Endothelial cell of umbilical vein (primary cell): ENCODE data around the gene STRIP2. TPM values are rescaled to one million over a fixed set of nuclear protein-coding genes. Genes with fewer than 3 reads are reported as not detected.
"Not testable (repeated sequence)": the region's sequence is repeated elsewhere in the genome, so short reads cannot be mapped to it uniquely, and the experiment has no call there.

ENCODE experiments used
- BruUV-seq: library from RNA; stranded (reverse); fragments of 400-500 nt; replicated peaks from 2 replicates; lab custom pipeline; 2021; lab: Mats Ljungman, UMichigan
- CTCF ChIA-PET: fragments of 300-600, 350-600 bp; sonication (Branson Sonifier 250); formaldehyde crosslinking; loops from one replicate; lab custom pipeline; 2021; ENCODE audit warnings: antibody characterized with exemption, inconsistent platforms; lab: Charles Lee
- POLR2A ChIA-PET: fragments of 300-600, 350-600 bp; sonication (Branson Sonifier 250); formaldehyde crosslinking; loops from one replicate; lab custom pipeline; 2021; ENCODE audit warnings: antibody characterized with exemption, inconsistent platforms; lab: Charles Lee
- DNase-seq: peaks from one replicate; pipeline ENCODE4 v3.0.0-alpha.2; 2011; ENCODE audit warnings: low read depth, low spot score
- FAIRE-seq: peaks from 2 replicates; lab custom pipeline; 2011; peaks lifted over from hg19 to GRCh38; lab: Jason Lieb, UNC
- H2AFZ ChIP-seq: 2 replicates; pipeline ENCODE4 v1.6.0; 2012; ENCODE audit warnings: low read depth, low read length, control low read depth, inconsistent platforms
- H3K27ac ChIP-seq: 2 replicates; pipeline ENCODE4 v1.5.1; 2011; ENCODE audit warnings: low read depth, mild to moderate bottlenecking, control low read depth, low read length, moderate library complexity; ENCODE audit not compliant: insufficient read depth
- H3K27me3 ChIP-seq, 2 experiments: 2 replicates each; pipeline versions ENCODE4 v1.6.0 to v1.6.1; 2011; ENCODE audit warnings: low read length in 2 of 2, mixed read lengths in 1 of 2; ENCODE audit not compliant: control insufficient read depth in 2 of 2, insufficient read depth in 2 of 2
- H3K36me3 ChIP-seq, 2 experiments: 2 replicates in 1 of 2; 3 replicates in 1 of 2; pipeline ENCODE4 v1.5.1; 2011; ENCODE audit warnings: low read length in 2 of 2, mild to moderate bottlenecking in 1 of 2, moderate library complexity in 1 of 2; ENCODE audit not compliant: control insufficient read depth in 2 of 2, insufficient read depth in 2 of 2; ENCODE audit errors: extremely low read depth in 1 of 2
- H3K4me1 ChIP-seq: 3 replicates; pipeline ENCODE4 v1.5.1; 2011; ENCODE audit warnings: mild to moderate bottlenecking, low read length; ENCODE audit not compliant: control insufficient read depth, insufficient read depth; ENCODE audit errors: extremely low read depth
- H3K4me2 ChIP-seq: 2 replicates; pipeline ENCODE4 v1.6.1; 2011; ENCODE audit warnings: low read length, control low read depth, mixed read lengths; ENCODE audit not compliant: insufficient read depth
- H3K4me3 ChIP-seq, 3 experiments: fragments of 200-600 bp in 1 of 3; sonication (generic), shearing (Covaris generic) in 1 of 3; replicated peaks in 1 of 3; 2 replicates each; pipeline ENCODE4 v1.5.1; 2011 to 2016; ENCODE audit warnings: control low read depth in 3 of 3, low read length in 3 of 3, mild to moderate bottlenecking in 2 of 3, inconsistent platforms in 1 of 3, low read depth in 1 of 3, moderate library complexity in 1 of 3; ENCODE audit not compliant: insufficient read depth in 1 of 3
- H3K79me2 ChIP-seq: 2 replicates; pipeline ENCODE4 v1.6.0; 2012; ENCODE audit warnings: low read length, inconsistent platforms; ENCODE audit not compliant: control insufficient read depth, insufficient read depth
- H3K9ac ChIP-seq: replicated peaks from 2 replicates; pipeline ENCODE3; 2011; ENCODE audit warnings: low read length, control low read depth; ENCODE audit not compliant: insufficient read depth; ENCODE audit errors: extremely low read depth
- H3K9me1 ChIP-seq: replicated peaks from 3 replicates; pipeline ENCODE4 v1.6.0; 2011; ENCODE audit warnings: mild to moderate bottlenecking, low read length; ENCODE audit not compliant: control insufficient read depth, insufficient read depth; ENCODE audit errors: extremely low read depth
- H3K9me3 ChIP-seq: replicated peaks from 2 replicates; pipeline ENCODE4 v1.5.1; 2012; ENCODE audit warnings: low read length, inconsistent platforms; ENCODE audit not compliant: control insufficient read depth, insufficient read depth
- H4K20me1 ChIP-seq: replicated peaks from 2 replicates; pipeline ENCODE3; 2011; ENCODE audit warnings: mild to moderate bottlenecking, low read length; ENCODE audit not compliant: control insufficient read depth, insufficient read depth; ENCODE audit errors: extremely low read depth
- EZH2 ChIP-seq: IDR thresholded peaks from 2 replicates; pipeline ENCODE4 v1.6.1; 2012; ENCODE audit warnings: borderline replicate concordance, low read depth, mild to moderate bottlenecking, moderate library complexity, low read length, inconsistent platforms; ENCODE audit not compliant: severe bottlenecking
- FOS ChIP-seq: IDR thresholded peaks from 2 replicates; pipeline ENCODE4 v1.6.1; 2011; ENCODE audit warnings: mild to moderate bottlenecking, low read length, moderate library complexity, borderline replicate concordance; ENCODE audit not compliant: insufficient read depth
- GATA2 ChIP-seq: IDR thresholded peaks from 2 replicates; pipeline ENCODE4 v1.7.0; 2011; ENCODE audit warnings: low read depth, mild to moderate bottlenecking, moderate library complexity, mixed read lengths, low read length; ENCODE audit not compliant: insufficient read length, insufficient read depth
- JUN ChIP-seq: IDR thresholded peaks from 2 replicates; pipeline ENCODE4 v1.6.1; 2011; ENCODE audit warnings: borderline replicate concordance, low read depth; ENCODE audit not compliant: insufficient read length, insufficient read depth
- MYC ChIP-seq: IDR thresholded peaks from one replicate; pipeline ENCODE4 v1.6.1; 2011; ENCODE audit warnings: mild to moderate bottlenecking, low read depth, low read length
- POLR2A ChIP-seq: IDR thresholded peaks from 2 replicates; pipeline ENCODE4 v1.6.1; 2012; ENCODE audit warnings: low read depth, mild to moderate bottlenecking, control low read depth, low read length
- POLR2AphosphoS5 ChIP-seq: IDR thresholded peaks from 2 replicates; pipeline ENCODE4 v1.6.1; 2012; ENCODE audit warnings: low read depth, mild to moderate bottlenecking, control low read depth, low read length, moderate library complexity; ENCODE audit not compliant: insufficient read depth
- dilution Hi-C: fragments of 300-500 bp; cut with MboI; formaldehyde crosslinking; loops from one replicate; pipeline ENCODE4 v1.15.0; 2019; ENCODE audit warnings: low sequenced_read_pairs; ENCODE audit not compliant: extremely low pct_ligation_motif_present
- intact Hi-C: fragments of 100-400 bp; cut with micrococcal nuclease; formaldehyde crosslinking; loops from one replicate; pipeline ENCODE4 v1.10.0; 2022
- polyA plus RNA-seq, 4 experiments: library from polyadenylated mRNA; depleted of rRNA in 3 of 4; stranded (reverse) in 3 of 4; unstranded in 1 of 4; fragments of >200 nt; gene quantifications; 2 replicates each; pipeline versions ENCODE4 v1.2.1 to v1.2.3, GENCODE V29; 2011 to 2012; ENCODE audit warnings: missing spikeins in 1 of 4
- total RNA-seq: library from RNA; stranded (reverse); gene quantifications from 2 replicates; pipeline ENCODE4 v1.2.3, GENCODE V29; 2021
- TF ChIP-seq, protein P1 (sequence below), 2 donors: IDR thresholded peaks; 1 replicate in 1 of 2; 2 replicates in 1 of 2; pipeline ENCODE4 v1.5.1; 2011; ENCODE audit warnings: low read length in 2 of 2, mild to moderate bottlenecking in 2 of 2, moderate library complexity in 2 of 2, control low read depth in 1 of 2, inconsistent platforms in 1 of 2, low read depth in 1 of 2; ENCODE audit not compliant: insufficient read depth in 1 of 2; ENCODE audit errors: extremely low read depth in 1 of 2
- TF ChIP-seq, protein P2 (sequence below): IDR thresholded peaks from 2 replicates; pipeline ENCODE4 v1.6.1; 2011; ENCODE audit not compliant: insufficient read depth, insufficient read length

The STRIP2 gene
- total and polyA plus RNA-seq, 2 donors (not counting 3 experiments of a cell fraction or from before 2014, with no cell fraction given) = 3.4 to 10.0 TPM

DNA sequence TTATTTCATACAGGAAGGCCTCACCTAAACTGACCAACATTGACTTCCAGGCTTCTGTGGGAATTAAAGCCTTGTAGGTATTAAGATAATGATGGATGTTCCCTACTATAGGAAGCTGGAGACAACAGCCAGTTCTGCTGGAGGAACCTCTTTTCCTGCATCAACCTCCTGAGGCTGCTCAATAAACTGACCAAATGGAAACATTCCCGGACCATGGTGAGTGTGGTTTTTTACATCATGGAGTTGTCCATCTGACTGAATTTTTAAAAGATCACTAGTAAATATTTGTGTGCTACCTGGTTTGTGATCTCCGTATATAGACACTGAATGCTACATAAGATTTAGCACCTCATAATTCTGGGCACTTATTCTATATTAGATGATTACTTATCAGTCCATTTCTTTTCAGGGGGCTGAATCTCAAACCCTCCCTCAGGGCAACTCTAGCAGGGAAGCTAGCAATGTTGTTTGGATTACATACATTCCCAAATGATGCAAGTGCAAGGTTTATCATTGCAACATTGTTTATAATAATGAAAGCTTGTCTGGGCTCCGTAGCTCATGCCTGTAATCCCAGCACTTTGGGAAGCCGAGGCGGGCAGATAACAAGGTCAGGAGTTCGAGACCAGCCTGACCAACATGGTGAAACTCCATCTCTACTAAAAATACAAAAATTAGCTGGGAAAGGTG, 46.6 kb downstream of the STRIP2 start:
- ChIA-PET CTCF (interaction anchor here (0.6 to 2.0 kb wide), 5 partner anchors 9 to 202 kb away, joined by 4 to 8 read pairs (median 4); no protein-coding TSS in a partner anchor), POLR2A (no interaction called here)
- Histone ChIP-seq H3K4me3 (no peak overlapping the region), H4K20me1 (no peaks in the 10 kb centered on the region), H2AFZ (no peak overlapping the region), H3K36me3 (peaks cover 0 to 2% of the 10 kb centered on the region in 2 experiments), H3K79me2 (no peaks in the 10 kb centered on the region), H3K9me1 (no peaks in the 10 kb centered on the region), H3K4me1 (no peaks in the 10 kb centered on the region), H3K27me3 (no peaks in the 10 kb centered on the region), H3K9me3 (no peaks in the 10 kb centered on the region), H3K4me2 (no peak overlapping the region), H3K27ac (no peak overlapping the region), H3K9ac (no peak overlapping the region)
- TF ChIP-seq, protein P1, sequence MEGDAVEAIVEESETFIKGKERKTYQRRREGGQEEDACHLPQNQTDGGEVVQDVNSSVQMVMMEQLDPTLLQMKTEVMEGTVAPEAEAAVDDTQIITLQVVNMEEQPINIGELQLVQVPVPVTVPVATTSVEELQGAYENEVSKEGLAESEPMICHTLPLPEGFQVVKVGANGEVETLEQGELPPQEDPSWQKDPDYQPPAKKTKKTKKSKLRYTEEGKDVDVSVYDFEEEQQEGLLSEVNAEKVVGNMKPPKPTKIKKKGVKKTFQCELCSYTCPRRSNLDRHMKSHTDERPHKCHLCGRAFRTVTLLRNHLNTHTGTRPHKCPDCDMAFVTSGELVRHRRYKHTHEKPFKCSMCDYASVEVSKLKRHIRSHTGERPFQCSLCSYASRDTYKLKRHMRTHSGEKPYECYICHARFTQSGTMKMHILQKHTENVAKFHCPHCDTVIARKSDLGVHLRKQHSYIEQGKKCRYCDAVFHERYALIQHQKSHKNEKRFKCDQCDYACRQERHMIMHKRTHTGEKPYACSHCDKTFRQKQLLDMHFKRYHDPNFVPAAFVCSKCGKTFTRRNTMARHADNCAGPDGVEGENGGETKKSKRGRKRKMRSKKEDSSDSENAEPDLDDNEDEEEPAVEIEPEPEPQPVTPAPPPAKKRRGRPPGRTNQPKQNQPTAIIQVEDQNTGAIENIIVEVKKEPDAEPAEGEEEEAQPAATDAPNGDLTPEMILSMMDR (IDR thresholded peaks at IDR 0.05; ENCODE audit: extremely low read depth in 1 of 2, insufficient read depth in 1 of 2, low read depth in 1 of 2, low read length in 2 of 2) = no peak
- no peak for TF ChIP-seq FOS
- TF ChIP-seq, protein P2, sequence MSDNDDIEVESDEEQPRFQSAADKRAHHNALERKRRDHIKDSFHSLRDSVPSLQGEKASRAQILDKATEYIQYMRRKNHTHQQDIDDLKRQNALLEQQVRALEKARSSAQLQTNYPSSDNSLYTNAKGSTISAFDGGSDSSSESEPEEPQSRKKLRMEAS = no peak
- no peak for TF ChIP-seq MYC
- no peak for TF ChIP-seq JUN
- no peak for TF ChIP-seq POLR2A
- no peak for TF ChIP-seq EZH2
- no peak for TF ChIP-seq GATA2
- no peak for TF ChIP-seq POLR2AphosphoS5
- BruUV-seq = no TSS peak
- FAIRE-seq = no peak
- dilution Hi-C loops = no loop called here
- no peak for DNase-seq
- intact Hi-C loops = no loop called here

DNA sequence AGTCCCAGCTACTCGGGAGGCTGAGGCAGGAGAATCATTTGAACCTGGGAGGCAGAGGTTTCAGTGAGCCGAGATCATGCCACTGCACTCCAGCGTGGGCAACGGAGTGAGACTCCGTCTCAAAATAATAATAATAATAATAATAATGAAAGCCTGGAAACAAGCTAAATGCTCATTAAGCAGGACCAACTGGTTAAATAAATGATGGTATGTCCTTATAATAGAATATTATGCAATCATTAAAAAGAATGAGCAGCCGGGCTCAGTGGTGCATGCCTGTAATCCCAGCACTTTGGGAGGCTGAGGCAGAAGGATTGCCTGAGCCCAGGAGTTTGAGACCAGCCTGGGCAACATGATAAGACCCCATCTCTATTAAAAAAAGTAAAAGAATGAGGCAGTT, 47.1 kb downstream of the STRIP2 start:
- H2AFZ ChIP-seq, dilution Hi-C loops, BruUV-seq, H4K20me1 ChIP-seq, H3K4me3 ChIP-seq, H3K27me3 ChIP-seq, H3K9me3 ChIP-seq, FAIRE-seq, H3K9me1 ChIP-seq, H3K27ac ChIP-seq, H3K36me3 ChIP-seq, H3K4me1 ChIP-seq, H3K4me2 ChIP-seq, H3K9ac ChIP-seq, intact Hi-C loops, DNase-seq, POLR2A ChIA-PET, H3K79me2 ChIP-seq: not testable (repeated sequence)
- CTCF ChIA-PET = interaction anchor here (1.4 to 2.0 kb wide), 2 partner anchors 126 to 163 kb away, joined by 4 to 8 read pairs; no protein-coding TSS in a partner anchor
